Endothelial cell (in vitro differentiated cells): Measurements from ENCODE around the gene MTA1. TPM values are rescaled to one million over a fixed set of nuclear protein-coding genes. Genes with fewer than 3 reads are reported as not detected.

Experiments
- DNase-seq: peaks from one replicate; pipeline ENCODE4 v3.0.0; 2021; ENCODE audit warnings: low spot score
- H3K27ac Mint-ChIP-seq: one replicate; pipeline ENCODE4 v1.8.0; 2021; ENCODE audit warnings: mixed read lengths, inconsistent platforms; ENCODE audit not compliant: unreplicated experiment
- H3K27me3 Mint-ChIP-seq: one replicate; pipeline ENCODE4 v1.8.0; 2021; ENCODE audit warnings: mild to moderate bottlenecking, moderate library complexity, mixed read lengths, inconsistent platforms; ENCODE audit not compliant: unreplicated experiment
- H3K36me3 Mint-ChIP-seq: one replicate; pipeline ENCODE4 v1.8.0; 2021; ENCODE audit warnings: mild to moderate bottlenecking, low read depth, mixed read lengths, inconsistent platforms; ENCODE audit not compliant: unreplicated experiment
- H3K4me1 Mint-ChIP-seq: one replicate; pipeline ENCODE4 v1.8.0; 2021; ENCODE audit warnings: mild to moderate bottlenecking, mixed read lengths, inconsistent platforms; ENCODE audit not compliant: unreplicated experiment
- H3K4me3 Mint-ChIP-seq: one replicate; pipeline ENCODE4 v1.8.0; 2021; ENCODE audit warnings: mild to moderate bottlenecking, mixed read lengths, inconsistent platforms; ENCODE audit not compliant: unreplicated experiment
- H3K9me3 Mint-ChIP-seq: one replicate; pipeline ENCODE4 v1.8.0; 2021; ENCODE audit warnings: mixed read lengths, inconsistent platforms; ENCODE audit not compliant: unreplicated experiment
- CTCF ChIP-seq: fragments of 200-600 bp; sonication (generic); IDR thresholded peaks from one replicate; pipeline ENCODE4 v1.5.0; 2021; ENCODE audit warnings: antibody characterized with exemption; ENCODE audit not compliant: unreplicated experiment
- total RNA-seq: library from RNA; stranded (reverse); fragmentation: NEBNext Ultra II Directional; extraction: Animal tissue kit (Norgen Biotek cat#: 25700); gene quantifications from one replicate; pipeline ENCODE4 v1.2.1, GENCODE V29; 2021; ENCODE audit not compliant: unreplicated experiment

Gene MTA1
- total RNA-seq, 1 donor from 2014 or later: 150 TPM

GRCh38 chr14:105455766-105456660, 36.4 kb downstream of the MTA1 start:
- Mint-ChIP-seq H3K27ac (no peak overlapping the region), H3K9me3 (no peaks in the 10 kb centered on the region), H3K4me3 (no peak overlapping the region), H3K27me3 (peaks cover 13% of the 10 kb centered on the region), H3K4me1 (no peaks in the 10 kb centered on the region), H3K36me3 (peaks cover 17% of the 10 kb centered on the region)
- TF ChIP-seq CTCF: no peak
- DNase-seq: no peak

- H3K4me3 Mint-ChIP-seq: no peak overlapping the region
- no peaks in the 10 kb centered on the region for H3K4me1 Mint-ChIP-seq
- no peaks in the 10 kb centered on the region for H3K9me3 Mint-ChIP-seq
- no peak for TF ChIP-seq CTCF
- peaks cover 25% of the 10 kb centered on the region for H3K36me3 Mint-ChIP-seq
- no peak overlapping the region for H3K27ac Mint-ChIP-seq
- H3K27me3 Mint-ChIP-seq: peaks cover 18% of the 10 kb centered on the region
- no peak for DNase-seq
Measured at GRCh38 chr14:105456736-105457617, 37.4 kb downstream of the MTA1 start.

GRCh38 chr14:105458010-105458409, 38.4 kb downstream of the MTA1 start:
- Mint-ChIP-seq H3K36me3 (peaks cover 21% of the 10 kb centered on the region), H3K4me3 (no peak overlapping the region), H3K27me3 (peaks cover 23% of the 10 kb centered on the region), H3K27ac (no peak overlapping the region), H3K9me3 (no peaks in the 10 kb centered on the region), H3K4me1 (no peaks in the 10 kb centered on the region)
- DNase-seq: no peak
- no peak for TF ChIP-seq CTCF

- Mint-ChIP-seq H3K27me3 (peaks cover 21% of the 10 kb centered on the region), H3K4me1 (no peaks in the 10 kb centered on the region), H3K27ac (no peak overlapping the region), H3K36me3 (peaks cover 21% of the 10 kb centered on the region), H3K9me3 (no peaks in the 10 kb centered on the region), H3K4me3 (no peak overlapping the region)
- TF ChIP-seq CTCF: no peak
- no peak for DNase-seq
Measured at GRCh38 chr14:105458571-105458970, 38.9 kb downstream of the MTA1 start.
